ENCODE measurements around the gene MCM7. TPM values are rescaled to one million over a fixed set of nuclear protein-coding genes. Genes with fewer than 3 reads are reported as not detected.

MCM7 gene
- total and polyA plus RNA-seq, 2 of the 13 experiments (the other 11 are each of a cell fraction or from before 2014, with no cell fraction given) = 84.5 to 214 TPM

GRCh38 chr7:100081535-100082102 is 19.6 kb downstream of the MCM7 start, which contains the start of gene ZNF3 (continued):
- peak; percentile 87 for TF ChIP-seq ZNF609 (CRISPR knock-in tag; IDR thresholded peaks at IDR 0.05; ENCODE audit: borderline replicate concordance)
- peak; percentile 77; the same call in 1 of the 2 replicates for TF ChIP-seq ZNF552 (CRISPR knock-in tag; IDR thresholded peaks at IDR 0.05; ENCODE audit: borderline replicate concordance)
- no peak for TF ChIP-seq CENPX (CRISPR knock-in tag; IDR thresholded peaks at IDR 0.05)
- peak; percentile 50; the same call in 1 of the 2 replicates for TF ChIP-seq FOXK2 (IDR thresholded peaks at IDR 0.05)
- TF ChIP-seq KLF12 (CRISPR knock-in tag; IDR thresholded peaks at IDR 0.05; ENCODE audit: borderline replicate concordance) = peak; percentile 64; the same call in 1 of the 2 replicates
- peak; percentile 96 for TF ChIP-seq MXD4 (CRISPR knock-in tag; IDR thresholded peaks at IDR 0.05)
- peak; percentile 40; the same call in 1 of the 2 replicates for TF ChIP-seq ZKSCAN1 (IDR thresholded peaks at IDR 0.05; ENCODE audit: low read length)
- peak; percentile 96 for TF ChIP-seq ZBTB7B (CRISPR knock-in tag; IDR thresholded peaks at IDR 0.05)
- peak; percentile 98 for TF ChIP-seq ZNF687 (CRISPR knock-in tag; IDR thresholded peaks at IDR 0.05)
- no peak; the same call in 1 of the 2 replicates for TF ChIP-seq ZSCAN22 (CRISPR knock-in tag; IDR thresholded peaks at IDR 0.05)
- TF ChIP-seq ZNF784 (CRISPR knock-in tag; IDR thresholded peaks at IDR 0.05; ENCODE audit: borderline replicate concordance) = peak; percentile 45; the same call in 1 of the 2 replicates
- TF ChIP-seq CEBPZ (IDR thresholded peaks at IDR 0.05; ENCODE audit: low read length) = no peak
- TF ChIP-seq MEIS1 (CRISPR knock-in tag; IDR thresholded peaks at IDR 0.05; ENCODE audit: borderline replicate concordance) = no peak
- peak; percentile 98 for TF ChIP-seq AGO2 (optimal IDR thresholded peaks at IDR 0.05; ENCODE audit: low read depth, low read length)
- no peak; the same call in 1 of the 2 replicates for TF ChIP-seq SP140L (CRISPR knock-in tag; IDR thresholded peaks at IDR 0.05; ENCODE audit: borderline replicate concordance)
- TF ChIP-seq NFYC (CRISPR knock-in tag; IDR thresholded peaks at IDR 0.05) = no peak; the same call in 1 of the 2 replicates

Data from HepG2 (cell line).